ENCODE results near the gene FAM241B.

DNA sequence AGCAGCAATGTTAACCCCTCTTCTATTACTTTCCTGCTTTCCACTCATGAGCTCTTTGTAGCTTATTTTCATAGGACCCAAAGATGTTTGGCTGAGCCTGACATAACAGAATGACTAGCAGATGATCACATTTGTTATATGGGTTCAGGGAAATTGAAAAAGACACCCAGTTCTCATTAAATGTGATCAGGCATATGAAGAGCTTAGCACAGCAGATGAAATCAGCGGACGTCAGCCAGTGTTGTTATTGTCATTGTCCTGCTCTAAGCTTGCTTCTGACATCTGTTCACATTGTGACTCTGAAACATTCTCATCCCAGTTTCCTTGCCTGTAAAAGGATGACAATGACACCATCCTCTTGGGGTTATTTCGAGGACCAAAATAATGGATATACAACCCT, 43.5 kb downstream of the FAM241B start:
- TF ChIP-seq USF1 (IDR thresholded peaks at IDR 0.05; ENCODE audit: borderline replicate concordance, low read depth), result no peak
- no peak for TF ChIP-seq RFX5 (IDR thresholded peaks at IDR 0.05; ENCODE audit: low read length)

All from SK-N-SH (cell line).